Skeletal muscle cell (primary cell): Measurements from ENCODE around the gene SAFB.

Experiments
- DNase-seq: peaks from one replicate; pipeline ENCODE4 v3.0.0-alpha.2; 2010; ENCODE audit warnings: low read depth
- H3K4me3 ChIP-seq: 2 replicates; pipeline ENCODE4 v1.5.1; 2011; ENCODE audit warnings: low read depth, mild to moderate bottlenecking, control low read depth, low read length, moderate library complexity

Gene SAFB

DNA sequence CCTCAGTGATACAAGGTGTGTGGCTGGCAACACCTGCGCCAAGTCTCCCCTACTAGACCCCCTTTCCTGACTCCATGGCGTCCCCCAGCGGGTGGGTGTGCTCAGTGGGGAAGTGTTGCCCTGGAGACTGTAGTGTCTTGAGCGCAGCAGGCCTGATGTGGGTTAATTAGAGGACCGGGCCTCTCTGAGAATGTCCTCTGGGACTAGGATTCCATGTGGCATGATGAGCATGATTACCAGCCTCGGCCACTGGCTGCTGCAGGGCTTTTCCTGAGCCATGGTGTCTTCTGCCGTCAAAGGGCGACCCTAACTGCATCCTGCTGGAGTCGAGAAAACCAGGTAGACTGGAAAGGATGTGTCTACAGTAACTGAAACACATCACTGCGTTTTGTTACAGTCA, 29.4 kb downstream of the SAFB start:
- no peak for DNase-seq
- no peak overlapping the region for H3K4me3 ChIP-seq

DNA sequence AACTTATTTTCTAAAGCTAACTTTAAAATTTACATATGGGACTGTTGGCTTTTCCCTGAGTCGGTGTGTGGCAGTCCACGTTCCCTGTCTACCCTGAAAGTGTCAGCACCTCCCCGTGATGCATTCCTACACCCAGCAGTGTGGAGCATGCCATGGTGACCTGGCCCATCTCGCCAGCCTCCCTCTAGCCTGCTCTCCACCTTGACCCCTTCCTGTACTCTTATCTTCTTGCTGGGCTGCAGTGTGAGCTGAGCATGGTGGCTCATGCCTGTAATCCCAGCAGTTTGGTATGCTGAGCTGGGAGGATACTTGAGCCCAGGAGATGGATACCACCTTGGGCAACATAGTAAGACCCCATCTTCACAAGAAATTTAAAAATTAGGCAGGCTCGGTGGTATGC, 32.0 kb downstream of the SAFB start:
- H3K4me3 ChIP-seq: no peak overlapping the region
- DNase-seq: no peak

GRCh38 chr19:5655412-5655811, 32.5 kb downstream of the SAFB start:
- no peak for DNase-seq
- H3K4me3 ChIP-seq: no peak overlapping the region

DNA sequence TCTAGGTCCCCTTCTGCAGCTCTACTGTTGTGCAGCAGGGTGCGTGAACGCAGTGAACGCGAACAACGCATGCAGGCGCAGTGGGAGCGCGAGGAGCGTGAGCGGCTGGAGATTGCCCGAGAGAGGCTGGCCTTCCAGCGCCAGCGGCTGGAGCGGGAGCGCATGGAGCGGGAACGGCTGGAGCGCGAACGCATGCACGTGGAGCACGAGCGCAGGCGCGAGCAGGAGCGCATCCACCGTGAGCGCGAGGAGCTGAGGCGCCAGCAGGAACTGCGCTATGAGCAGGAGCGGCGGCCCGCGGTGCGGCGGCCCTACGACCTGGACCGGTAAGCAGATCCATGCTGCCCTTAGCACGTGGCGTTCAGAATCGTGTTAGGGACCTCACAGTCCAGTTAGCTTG, 38.6 kb downstream of the SAFB start:
- DNase-seq: no peak
- no peak overlapping the region for H3K4me3 ChIP-seq

DNA sequence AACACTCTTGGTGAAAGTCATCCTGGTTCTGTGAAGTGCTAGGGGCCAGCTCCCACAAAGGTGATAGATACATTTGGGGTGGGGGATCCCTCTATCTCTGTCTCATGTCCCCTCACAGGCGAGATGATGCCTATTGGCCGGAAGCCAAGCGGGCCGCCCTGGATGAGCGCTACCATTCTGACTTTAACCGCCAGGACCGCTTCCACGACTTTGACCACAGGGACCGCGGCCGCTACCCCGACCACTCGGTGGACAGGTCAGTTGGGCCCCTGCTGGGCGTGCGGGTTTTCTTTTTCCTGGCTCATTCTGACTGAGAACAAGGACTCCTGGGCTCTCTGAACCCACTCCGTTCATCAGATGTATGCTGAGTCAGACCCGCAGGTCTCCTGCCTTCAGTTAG, 41.0 kb downstream of the SAFB start:
- DNase-seq: no peak
- no peak overlapping the region for H3K4me3 ChIP-seq

GRCh38 chr19:5664515-5664914, 41.6 kb downstream of the SAFB start:
- H3K4me3 ChIP-seq: no peak overlapping the region
- no peak for DNase-seq

DNA sequence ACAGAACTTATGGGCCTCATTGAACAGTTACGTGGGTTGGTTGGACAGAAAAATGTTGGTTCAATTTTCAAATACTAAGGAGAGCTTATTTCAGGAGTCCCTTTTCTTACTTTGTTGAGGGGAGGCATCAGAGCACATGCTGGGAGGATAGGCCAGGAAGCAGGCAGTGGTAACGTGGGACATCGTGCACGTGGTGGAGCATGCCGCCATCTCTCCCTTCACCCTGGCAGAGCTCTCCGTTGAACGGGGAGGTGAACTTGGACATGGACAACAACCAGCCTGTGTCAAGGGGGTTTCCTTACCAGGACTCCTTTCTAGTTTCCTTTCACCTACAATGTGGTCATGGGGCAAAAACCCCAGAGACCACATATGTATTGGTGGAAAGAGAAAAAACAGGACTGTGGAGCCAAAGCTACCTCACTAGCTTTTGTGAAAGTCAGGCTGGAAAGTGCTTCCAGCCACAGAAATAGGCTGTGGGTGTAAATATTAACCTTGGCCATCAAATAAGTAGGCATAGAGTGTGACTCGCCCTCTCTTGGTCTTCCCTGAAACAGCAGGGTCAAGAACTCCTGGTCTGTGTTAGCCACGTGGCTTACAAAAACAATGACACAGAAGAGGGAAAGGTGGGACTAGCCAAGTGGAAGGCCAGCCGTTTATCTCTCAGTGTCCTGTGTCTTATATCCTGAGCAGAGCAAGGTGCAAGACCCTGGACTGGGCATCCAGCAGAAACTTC, 43.1 kb downstream of the SAFB start:
- no peak overlapping the region for H3K4me3 ChIP-seq
- DNase-seq: peak; percentile 51

- no peak overlapping the region for H3K4me3 ChIP-seq
- DNase-seq: no peak
Observed at GRCh38 chr19:5666921-5667610, 44.2 kb downstream of the SAFB start.

DNA sequence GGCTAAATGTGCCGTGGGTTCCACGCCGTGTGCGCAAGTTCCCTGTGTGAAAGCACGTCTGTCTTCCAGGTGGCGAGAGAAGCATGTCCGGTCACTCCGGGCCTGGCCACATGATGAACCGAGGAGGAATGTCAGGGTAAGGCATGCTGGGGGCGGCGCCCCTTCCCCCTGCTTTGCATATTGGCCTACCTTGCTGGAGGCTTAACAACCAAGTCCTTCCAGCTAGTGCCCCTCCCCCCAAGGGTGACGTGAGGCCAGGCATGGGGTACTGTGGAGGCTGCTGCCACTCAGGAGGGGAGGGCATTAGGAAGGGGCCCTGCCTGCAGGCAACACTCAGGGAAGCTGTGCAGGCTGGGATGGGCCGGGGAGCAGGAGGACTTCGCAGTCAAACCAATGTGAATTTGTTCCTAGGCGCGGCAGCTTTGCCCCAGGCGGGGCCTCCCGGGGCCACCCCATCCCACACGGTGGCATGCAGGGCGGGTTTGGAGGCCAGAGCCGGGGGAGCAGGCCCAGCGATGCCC, 44.9 kb downstream of the SAFB start:
- DNase-seq: no peak
- no peak overlapping the region for H3K4me3 ChIP-seq

DNA sequence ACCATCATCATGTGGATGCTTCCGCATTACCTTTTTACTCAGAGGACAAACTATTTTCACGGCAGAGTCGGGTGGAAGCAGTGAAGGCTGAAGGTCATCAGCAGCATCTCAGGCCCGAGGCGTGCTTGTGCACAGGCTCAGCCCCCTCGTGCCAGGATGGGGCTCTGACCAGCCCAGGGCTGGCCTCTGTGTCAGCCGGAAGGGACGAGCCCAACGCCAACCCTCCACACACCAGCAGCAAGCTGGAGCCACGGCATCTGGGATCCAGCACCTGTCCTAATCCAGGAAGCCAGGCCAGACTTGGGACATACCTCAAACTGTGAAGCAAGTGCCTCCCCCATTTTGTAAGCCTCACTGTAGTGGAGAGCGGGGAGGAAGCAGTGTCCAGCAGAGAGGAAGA, 46.3 kb downstream of the SAFB start:
- no peak for DNase-seq
- no peak overlapping the region for H3K4me3 ChIP-seq

- DNase-seq: no peak
- H3K4me3 ChIP-seq: no peak overlapping the region
Observed at GRCh38 chr19:5671600-5671999, 48.7 kb downstream of the SAFB start.

DNA sequence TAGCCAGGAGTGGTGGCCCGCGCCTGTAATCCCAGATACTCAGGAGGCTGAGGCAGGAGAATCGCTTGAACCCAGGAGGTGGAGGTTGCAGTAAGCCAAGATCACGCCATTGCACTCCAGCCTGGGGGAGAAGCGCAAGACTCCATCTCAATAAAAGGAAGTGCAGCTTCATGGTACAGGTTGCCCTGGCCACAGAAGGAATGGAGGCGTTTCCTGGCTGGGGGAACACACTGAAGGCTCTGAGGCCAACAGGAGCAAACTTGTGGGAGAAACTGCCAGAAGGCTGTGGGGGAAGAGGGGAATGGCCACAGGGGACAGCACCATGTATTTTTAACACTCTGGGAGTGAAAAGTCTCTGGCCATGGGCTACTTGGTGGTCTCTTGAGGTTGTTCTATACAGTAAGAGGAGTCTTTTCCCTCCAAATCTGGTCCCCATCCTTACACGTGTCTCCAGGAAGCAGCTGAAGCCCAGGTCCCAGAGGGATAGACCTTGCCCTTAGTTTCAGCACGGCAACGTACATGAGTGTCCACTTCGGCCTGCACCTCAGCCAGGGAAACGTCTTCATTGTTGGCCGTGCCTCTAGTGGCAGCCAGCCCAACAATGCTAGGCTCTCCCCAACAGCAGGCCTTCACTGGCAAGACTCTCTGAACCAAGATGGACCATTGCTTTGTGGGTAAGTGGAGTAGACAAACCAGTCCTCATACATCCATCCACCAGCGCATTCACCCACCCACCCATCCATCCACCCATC, 50.0 kb downstream of the SAFB start:
- no peak overlapping the region for H3K4me3 ChIP-seq
- DNase-seq: no peak

DNA sequence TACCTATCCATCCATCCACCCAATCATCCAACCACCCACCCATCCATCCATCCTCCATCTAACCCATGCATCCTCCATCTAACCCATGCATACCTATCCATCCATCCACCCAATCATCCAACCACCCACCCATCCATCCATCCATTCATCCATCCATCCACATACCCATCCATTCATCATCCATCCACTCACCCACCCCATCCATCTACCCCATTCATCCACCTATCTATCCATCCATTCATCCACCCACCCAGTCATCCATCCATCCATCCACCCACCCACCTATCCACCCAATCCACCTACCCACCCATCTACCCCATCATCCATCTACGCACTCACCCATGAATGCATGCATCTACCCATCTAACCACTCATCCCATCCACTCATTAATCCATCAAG, 50.9 kb downstream of the SAFB start:
- no peak overlapping the region for H3K4me3 ChIP-seq
- DNase-seq: no peak

- no peak for DNase-seq
- no peak overlapping the region for H3K4me3 ChIP-seq
Observed at GRCh38 chr19:5674714-5675113, 51.8 kb downstream of the SAFB start.

GRCh38 chr19:5676105-5676771, 53.4 kb downstream of the SAFB start:
- no peak overlapping the region for H3K4me3 ChIP-seq
- no peak for DNase-seq

- H3K4me3 ChIP-seq: no peak overlapping the region
- no peak for DNase-seq
Observed at GRCh38 chr19:5676772-5677105, 53.9 kb downstream of the SAFB start.

- no peak for DNase-seq
Observed at GRCh38 chr19:5677136-5677535, 54.3 kb downstream of the SAFB start.

DNA sequence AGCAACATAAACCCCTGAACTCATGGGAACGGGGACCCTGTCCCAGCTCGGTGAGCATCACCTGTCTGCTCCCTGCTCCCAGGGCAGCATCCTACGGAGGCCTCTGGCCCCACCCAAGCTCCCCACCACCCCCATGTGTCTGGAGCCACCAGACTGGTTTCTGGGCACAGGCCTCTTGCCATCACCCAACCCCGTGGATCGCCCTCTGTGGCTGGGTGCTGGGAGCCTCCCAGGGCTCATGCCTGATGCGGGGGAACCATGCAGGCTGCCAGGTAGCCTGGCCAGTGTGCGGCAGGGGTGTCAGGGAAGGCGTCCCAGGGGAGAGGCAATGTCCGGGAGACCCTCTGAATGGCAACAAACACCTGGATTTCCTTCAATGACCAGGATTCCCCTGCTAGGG, 54.7 kb downstream of the SAFB start:
- no peak for DNase-seq
- no peak overlapping the region for H3K4me3 ChIP-seq

More at GRCh38 chr19:5677136-5677535, 54.3 kb downstream of the SAFB start:
- H3K4me3 ChIP-seq: no peak overlapping the region

- no peak overlapping the region for H3K4me3 ChIP-seq
- DNase-seq: no peak
Observed at GRCh38 chr19:5678071-5678718, 55.3 kb downstream of the SAFB start.
